Right ventricle myocardium superior (tissue), 1 donor: Measurements from ENCODE around the gene SKOR1. TPM values are rescaled to one million over a fixed set of nuclear protein-coding genes. Genes with fewer than 3 reads are reported as not detected.

Source experiments
- ATAC-seq: fragments of 200-7000 bp; cut with Tn5 transposase; one replicate; pipeline ENCODE4 v1.9.1; 2020; ENCODE audit warnings: mild to moderate bottlenecking; ENCODE audit not compliant: poor library complexity
- DNase-seq: peaks from one replicate; pipeline ENCODE4 v3.0.0-alpha.2; 2020
- intact Hi-C: fragments of 100-400 bp; cut with DNase I; formaldehyde crosslinking; loops from one replicate; pipeline ENCODE4 v1.11.2; 2022
- total RNA-seq: library from RNA; stranded (reverse); fragmentation: NEBNext Ultra II Directional; extraction: Animal tissue kit (Norgen Biotek cat#: 25700); gene quantifications from one replicate; pipeline ENCODE4 v1.2.1, GENCODE V29; 2021
- donor health status: DM: no; HTN: yes; CAD: no; lungs with severe emphysema.

SKOR1 gene
- total RNA-seq, 1 donor from 2014 or later = 0.11 TPM

- no peak for DNase-seq
- intact Hi-C loops = loop anchor here (2.0 kb wide), 1 partner anchor 292 kb away; no protein-coding TSS in a partner anchor
- ATAC-seq = no peak
Measured at GRCh38 chr15:67862750-67863441, 37.6 kb downstream of the SKOR1 start.

- intact Hi-C loops = loop anchor here (2.0 kb wide), 1 partner anchor 291 kb away; no protein-coding TSS in a partner anchor
- DNase-seq = peak; percentile 90
- ATAC-seq = peak; percentile 99
Measured at GRCh38 chr15:67863442-67863987, 38.2 kb downstream of the SKOR1 start.

GRCh38 chr15:67865331-67865730 lies 40.0 kb downstream of the SKOR1 start:
- DNase-seq (no peak), ATAC-seq (no peak)
- intact Hi-C loops = no loop called here

DNA sequence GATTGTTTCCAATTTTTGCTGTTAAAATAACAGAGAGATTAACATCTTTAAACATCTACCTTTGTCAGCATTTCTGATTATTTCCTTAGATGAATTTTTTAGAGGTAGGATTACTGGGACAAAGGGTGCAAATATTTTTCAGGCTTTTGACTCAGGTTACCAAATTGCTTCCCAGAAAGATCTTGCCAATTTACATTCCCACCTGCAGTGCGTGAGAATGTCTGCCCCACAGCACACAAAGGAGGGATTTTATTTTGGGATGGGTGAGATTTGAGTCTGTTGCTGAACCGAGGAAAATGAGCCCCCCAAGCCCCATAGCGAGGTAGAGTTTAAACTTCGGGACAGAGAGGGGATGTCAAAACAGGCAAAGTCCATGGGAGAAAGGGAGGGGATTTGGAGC lies 40.5 kb downstream of the SKOR1 start:
- ATAC-seq (no peak), DNase-seq (no peak)
- intact Hi-C loops = no loop called here

GRCh38 chr15:67869701-67870100 lies 44.4 kb downstream of the SKOR1 start:
- DNase-seq (no peak), ATAC-seq (no peak)
- intact Hi-C loops = no loop called here

GRCh38 chr15:67870868-67871408 lies 45.6 kb downstream of the SKOR1 start:
- intact Hi-C loops = no loop called here
- DNase-seq (no peak), ATAC-seq (no peak)

- intact Hi-C loops = no loop called here
- ATAC-seq (no peak), DNase-seq (no peak)
Measured at GRCh38 chr15:67873777-67874176, 48.5 kb downstream of the SKOR1 start.

DNA sequence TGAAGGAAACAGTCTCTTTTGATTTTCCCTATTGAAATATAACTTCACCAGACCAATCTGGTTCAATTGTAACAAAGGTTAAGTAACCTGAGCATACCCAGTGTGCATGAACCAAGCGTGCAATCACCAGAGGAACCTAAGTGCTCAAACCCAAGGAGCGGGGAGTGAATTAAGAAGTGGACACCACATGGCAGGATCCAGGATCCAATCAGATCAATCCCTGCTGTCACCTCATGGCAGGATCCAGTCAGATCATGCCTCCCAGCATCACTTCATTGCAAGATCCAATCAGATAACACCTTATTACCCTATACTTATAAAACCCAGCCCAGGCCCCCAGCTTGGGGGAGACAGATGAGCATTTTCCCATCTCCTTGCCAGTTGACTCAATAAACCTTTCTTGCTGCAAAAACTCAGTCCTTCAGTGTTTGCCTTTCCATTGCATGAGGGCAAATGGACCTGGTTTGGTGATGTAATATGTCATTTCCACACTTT lies 53.5 kb downstream of the SKOR1 start:
- ATAC-seq (no peak), DNase-seq (no peak)
- intact Hi-C loops = no loop called here

DNA sequence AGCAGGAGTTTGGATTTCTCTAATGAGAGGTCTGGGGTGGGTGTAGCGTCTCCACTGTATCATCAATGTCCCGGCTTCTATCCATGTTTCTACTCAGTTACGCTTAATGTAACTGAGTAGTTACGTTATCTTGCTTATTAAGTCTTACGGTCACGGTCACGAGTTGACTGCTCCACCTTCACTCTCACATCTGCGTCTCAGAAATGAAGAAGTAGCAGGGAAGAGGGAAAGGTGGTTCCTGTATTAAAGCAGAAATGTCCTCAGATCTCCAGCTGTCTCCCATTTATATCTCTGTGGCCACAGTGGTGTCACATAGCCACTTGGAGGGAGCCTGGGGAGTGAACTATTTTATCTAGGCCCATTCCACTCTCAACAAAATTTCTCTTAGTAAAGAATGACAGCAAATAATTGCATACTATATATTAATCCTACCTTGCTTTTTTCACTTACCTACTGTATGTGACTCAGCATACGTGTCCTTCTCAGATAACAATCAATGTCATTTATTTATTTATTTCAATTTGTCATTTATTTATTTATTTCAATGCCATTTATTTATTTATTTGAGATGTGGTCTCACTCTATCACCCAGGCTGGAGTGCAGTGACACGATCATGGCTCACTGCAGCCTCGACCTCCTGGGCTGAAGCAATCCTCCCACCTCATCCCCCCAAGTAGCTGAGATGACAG lies 54.3 kb downstream of the SKOR1 start:
- intact Hi-C loops = no loop called here
- peak; percentile 6 for ATAC-seq
- DNase-seq = no peak

DNA sequence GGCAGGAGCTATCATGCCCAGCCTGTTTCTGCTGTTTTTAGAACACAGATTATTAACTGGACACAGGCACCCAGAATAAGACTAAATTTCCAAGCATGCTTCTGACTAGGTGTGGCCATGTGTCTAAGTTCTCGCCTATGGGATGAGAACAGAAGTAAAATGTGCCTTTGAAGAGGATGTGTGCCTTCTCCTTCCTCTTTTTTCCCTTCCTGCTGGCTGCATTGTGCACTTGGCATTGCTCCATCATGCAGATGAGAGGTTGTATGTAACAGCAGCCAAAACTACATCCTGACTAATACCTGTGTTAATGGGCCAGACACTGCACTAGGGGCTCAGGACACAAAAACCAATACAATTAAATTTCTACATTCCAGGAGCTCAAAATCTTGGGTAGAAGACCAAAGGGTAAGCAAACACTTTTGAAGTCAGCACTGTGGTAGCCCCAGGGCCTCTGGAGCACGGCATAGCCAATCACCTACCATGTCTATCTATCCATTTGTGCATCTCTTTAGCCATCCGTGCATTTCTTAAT lies 55.4 kb downstream of the SKOR1 start:
- no peak for ATAC-seq
- intact Hi-C loops = no loop called here
- DNase-seq = peak; percentile 50

DNA sequence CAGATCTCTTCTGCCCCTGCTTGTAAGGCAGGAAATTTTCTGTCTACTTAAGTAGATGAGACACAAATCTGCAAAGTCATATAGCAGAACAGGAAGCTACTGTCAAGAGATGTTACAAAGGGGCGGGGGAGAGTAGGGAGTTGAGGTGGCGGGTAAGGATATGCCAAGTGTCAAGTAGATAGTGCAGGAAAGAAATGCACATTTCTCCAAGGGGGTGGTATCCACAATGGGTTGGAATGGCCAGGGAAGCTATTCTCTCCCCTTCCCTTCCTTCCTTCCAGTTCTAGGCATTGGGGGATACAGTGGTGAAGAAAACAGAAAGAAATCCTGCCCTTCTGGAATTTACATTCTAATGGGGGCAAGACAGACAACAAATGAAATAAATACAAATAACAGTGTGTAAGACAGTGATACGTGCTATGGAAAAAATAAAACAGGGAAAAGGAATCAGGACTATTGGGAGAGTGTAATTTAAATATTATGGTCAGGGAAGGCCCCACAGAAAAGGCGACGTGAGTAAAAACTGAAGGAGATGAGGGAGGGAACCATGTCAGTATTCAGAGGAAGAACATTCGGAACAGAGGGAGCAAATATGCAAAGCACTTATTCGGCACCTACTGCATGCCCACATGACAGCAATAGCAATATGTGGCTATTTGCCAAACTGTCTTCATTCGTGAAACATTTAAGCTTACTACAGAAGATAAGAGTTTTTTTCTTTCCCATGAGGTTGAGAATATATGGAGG lies 57.4 kb downstream of the SKOR1 start:
- intact Hi-C loops = no loop called here
- DNase-seq = no peak
- ATAC-seq = no peak

- ATAC-seq (no peak), DNase-seq (no peak)
- intact Hi-C loops = no loop called here
Measured at GRCh38 chr15:67883234-67883773, 58.0 kb downstream of the SKOR1 start.

DNA sequence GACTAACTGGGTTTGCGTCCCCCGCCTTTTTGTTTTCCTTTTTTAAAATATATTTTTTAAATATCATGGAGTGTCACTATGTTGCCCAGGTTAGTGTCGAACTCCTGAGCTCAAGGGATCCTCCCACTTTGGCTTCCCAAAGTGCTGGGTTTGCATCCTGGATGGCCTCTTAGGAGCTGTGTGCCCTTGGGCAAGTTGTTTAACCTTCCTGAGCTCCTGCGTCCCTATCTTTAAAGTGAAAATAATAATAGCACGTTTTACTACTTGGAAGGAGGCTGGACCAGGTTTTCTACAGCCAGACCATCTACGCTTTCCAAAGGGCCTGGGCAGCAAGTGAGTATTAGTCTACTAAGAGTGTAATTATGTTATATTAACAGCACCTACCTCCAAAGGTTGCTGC lies 58.7 kb downstream of the SKOR1 start:
- ATAC-seq (no peak), DNase-seq (no peak)
- intact Hi-C loops = no loop called here

Other genes starting within 250 kb of the SKOR1 start
- not detected for gene RNU6-1, start 14.5 kb downstream of the SKOR1 start, total RNA-seq
- 21.5 TPM for gene PIAS1, start 228.8 kb downstream of the SKOR1 start, total RNA-seq